GM18870 (cell line): Measurements from ENCODE around the gene TBC1D4.
"Not testable (repeated sequence)": the region's sequence is repeated elsewhere in the genome, so short reads cannot be mapped to it uniquely, and the experiment has no call there.

Source experiments
- ATAC-seq: cut with Tn5 transposase; IDR thresholded peaks from one replicate; pipeline ENCODE4 v1.9.1; 2021; ENCODE audit warnings: moderate library complexity; ENCODE audit not compliant: unreplicated experiment

The TBC1D4 gene

DNA sequence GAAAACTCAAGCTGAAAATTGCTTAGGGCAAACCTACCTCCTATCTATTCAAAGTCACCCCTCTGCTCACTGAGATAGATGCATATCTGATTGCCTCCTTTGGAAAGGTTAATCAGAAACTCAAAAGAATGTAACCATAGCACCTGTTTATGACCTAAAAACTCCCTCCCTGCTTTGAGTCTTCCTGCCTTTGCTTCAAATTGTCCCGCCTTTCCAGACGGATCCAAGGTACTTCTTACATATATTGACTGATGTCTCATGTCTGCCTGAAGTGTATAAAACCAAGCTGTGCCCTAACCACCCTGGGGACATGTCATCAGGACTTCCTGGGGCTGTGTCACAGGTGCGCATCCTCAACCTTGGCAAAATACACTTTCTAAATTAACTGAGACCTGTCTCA lies 118.6 kb downstream of the TBC1D4 start:
- no peak for ATAC-seq

DNA sequence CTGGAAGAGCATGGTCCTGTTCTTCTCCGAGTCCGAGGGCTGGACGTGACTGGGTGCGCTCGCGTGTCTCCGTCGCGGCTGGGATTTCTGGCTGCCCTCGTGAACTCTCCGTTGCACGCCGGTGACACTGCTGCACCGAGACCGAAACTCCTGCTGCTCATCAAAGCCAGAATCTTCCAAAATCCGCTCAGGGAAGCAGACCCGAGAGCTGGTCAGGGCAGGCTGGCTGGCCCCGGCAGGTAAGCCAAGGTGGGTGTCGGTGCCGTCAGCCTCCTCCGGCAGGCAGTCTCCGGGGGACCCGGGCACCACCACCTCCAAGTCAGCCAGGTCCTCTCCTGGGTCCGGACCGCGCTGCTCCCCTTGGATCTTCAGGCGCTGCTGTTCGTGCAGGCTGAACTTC lies 119.9 kb downstream of the TBC1D4 start:
- ATAC-seq = no peak

DNA sequence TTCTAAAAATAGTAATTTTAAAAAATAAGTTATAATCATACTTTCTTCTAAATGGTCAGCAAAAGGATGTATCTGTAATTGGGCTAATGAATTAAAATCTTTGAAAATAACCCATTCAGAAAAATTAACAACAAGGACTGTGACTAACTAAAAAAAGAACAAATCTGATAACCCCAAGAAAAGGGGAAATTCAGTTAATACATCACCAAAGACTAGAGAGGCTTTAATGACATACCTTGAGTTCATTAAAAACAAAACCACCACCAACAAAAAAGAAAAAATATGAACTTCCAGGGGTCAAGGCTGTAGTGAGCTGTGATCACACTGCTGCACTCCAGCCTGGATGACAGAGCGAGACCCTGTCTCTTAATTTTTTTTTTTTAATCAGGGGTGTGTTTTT lies 121.8 kb downstream of the TBC1D4 start:
- ATAC-seq = peak; percentile 33

DNA sequence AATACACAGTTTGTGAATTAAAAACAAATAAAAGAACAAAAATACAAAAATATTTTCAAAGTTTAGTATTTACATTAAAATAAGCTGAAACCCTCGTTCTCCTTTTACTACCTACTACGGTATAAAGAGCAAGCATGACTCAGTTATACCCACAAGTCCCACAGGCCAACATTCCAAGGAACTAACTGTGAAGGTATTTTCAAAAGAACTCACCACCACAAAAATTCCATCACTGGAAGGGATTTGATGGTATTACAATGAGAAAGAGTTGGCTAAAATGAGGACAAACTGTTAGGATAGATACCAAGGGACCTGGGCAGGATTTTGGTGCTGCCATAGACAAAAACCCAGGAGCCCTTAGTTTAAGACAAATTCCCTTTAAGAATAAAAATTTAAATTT lies 122.7 kb downstream of the TBC1D4 start:
- ATAC-seq = no peak

DNA sequence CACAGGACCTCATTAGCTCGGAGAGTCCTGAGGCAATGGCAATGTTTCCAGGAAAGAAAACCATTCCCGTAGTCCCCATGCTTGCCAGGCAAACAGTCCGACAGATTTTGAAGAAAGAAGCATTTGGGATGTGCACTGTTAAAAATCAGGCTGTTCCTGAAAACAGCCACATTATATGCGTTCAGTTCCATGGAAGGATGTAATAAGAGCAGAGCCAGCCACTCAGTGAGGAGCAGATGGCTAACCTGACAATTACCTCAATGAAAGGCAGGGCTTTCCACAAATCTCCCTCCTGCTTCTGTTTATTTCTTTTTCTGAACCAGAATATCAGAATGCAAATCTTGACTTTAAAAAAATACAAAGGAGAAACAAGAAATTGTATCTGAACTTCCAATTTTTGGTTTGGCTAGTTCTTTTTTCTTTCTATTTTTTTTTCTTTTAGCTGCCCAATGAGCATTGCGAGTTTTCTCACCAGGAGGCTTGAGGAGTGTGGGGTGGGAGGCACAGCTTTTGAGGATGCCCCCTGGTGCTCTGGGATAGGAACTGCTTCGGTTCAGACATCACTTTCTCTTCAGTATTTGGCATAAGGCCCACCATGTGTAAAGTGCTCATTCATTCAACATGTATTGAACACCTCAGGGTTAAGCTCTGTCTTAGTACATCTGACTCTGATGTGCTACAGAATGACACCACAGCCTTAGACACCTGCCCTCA lies 124.2 kb downstream of the TBC1D4 start:
- peak; percentile 84 for ATAC-seq

DNA sequence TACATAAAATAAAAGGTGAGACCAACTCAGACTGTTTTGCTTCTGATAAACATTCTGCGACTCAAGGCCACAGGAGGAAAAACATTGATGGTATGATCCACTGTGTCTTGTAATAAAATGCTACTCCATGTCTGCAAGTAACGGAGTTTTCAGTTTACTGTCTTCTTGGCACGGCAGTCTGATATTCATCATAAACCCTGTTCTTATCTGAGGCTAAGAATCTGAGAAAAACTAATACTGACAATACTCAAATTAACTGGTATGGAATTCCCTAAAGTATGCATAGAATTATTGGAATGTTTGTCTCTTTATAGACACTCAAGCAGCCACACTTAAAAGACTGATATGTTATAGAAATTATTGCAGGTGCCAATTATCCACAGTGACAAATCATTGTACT lies 125.5 kb downstream of the TBC1D4 start:
- ATAC-seq = no peak

DNA sequence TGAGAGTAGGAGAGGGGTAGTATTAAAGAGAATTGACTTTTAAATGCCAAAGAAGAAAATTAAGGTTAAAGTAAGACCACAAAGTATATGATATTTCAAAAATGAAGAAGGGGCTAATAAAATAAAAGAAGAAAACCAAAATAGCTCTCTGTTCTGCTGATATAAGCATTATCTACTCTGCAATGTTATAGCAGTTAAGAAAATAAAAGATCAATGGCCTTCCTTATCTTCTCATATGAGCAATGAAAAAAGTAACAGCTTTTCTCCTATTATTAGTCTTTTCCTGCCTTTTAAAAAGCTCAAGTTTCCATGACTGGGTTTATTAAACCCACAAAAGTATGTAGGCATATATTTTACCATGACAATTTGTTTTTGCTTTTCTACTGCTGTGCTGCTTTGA lies 126.4 kb downstream of the TBC1D4 start:
- no peak for ATAC-seq

DNA sequence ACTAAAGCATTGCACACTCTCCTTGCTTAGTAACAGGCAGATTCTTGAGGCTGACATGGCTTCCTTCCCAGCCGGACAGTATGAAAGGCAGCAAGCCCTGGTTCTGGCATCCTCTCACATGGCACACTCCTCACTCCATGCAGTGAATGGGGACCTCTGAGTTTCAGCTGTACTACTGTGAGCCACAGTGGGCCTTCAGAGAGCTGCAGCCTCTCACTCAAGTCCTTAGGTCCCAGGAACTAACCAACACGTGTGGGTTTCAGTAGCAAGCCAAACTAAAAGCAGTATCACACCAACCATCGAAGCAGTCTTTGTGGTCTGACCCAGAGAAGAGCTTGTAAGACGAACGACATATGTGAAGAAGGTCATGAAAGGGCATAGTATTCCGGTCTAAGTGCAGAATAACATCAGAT lies 128.2 kb downstream of the TBC1D4 start:
- peak; percentile 76 for ATAC-seq

DNA sequence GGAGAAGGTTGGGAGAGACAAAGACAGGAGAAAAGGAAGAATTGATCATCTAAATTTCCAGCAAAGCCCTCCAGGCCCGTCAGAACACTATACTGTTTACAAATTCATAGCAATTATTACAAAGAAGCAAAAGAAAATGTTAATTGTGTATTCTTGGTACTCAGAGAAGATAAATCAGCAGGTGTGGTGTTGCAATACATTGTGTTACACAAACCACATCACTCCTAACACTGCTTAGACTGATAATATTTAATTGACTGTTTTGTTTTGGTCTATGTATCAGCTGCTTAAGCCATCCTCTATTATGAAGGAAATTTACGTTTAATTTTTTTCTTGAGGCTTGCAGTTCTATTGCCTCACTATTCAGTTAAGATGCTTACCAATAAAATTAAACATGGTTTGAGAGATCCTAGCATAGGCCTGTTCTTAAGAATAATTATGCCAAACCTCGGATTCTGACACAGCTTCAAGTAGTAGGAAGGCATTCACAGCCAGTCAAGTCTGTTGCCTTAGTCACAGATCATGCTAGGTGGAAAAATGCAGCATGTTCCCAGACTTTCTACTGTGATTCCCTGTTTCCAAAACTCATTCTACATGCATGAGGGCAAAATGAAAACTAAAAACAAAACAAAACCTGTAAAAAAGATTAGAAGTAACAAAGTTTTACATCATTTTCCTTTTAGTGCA lies 129.2 kb downstream of the TBC1D4 start:
- no peak for ATAC-seq

DNA sequence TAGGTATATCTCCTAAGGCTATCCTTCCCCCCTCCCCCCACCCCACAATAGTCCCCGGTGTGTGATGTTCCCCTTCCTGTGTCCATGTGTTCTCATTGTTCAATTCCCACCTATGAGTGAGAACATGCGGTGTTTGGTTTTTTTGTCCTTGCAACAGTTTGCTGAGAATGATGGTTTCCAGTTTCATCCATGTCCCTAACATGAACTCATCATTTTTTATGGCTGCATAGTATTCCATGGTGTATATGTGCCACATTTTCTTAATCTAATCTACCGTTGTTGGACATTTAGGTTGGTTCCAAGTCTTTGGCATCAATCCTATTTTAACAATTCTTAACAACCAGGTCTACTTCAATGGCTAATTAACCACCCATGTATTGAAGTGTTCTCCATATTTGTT lies 130.4 kb downstream of the TBC1D4 start:
- not testable (repeated sequence) for ATAC-seq

DNA sequence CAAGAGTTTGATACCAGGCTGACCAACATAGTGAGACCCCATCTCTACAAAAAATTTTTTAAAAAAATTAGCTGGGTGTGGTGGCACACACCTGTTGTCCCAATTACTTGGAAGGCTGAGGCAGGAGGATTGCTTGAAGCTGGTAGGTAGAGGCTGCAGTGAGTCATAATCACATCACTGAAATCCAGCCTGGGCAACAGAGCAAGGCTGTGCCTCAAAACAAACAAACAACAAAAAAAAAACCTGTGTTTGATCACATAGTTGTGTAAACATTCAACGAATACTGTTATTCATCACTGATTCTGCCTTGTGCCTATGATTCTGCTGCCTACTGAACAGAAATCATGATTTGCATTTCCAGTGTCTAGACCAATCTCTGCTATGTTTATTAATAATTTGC lies 134.0 kb downstream of the TBC1D4 start:
- ATAC-seq = no peak

DNA sequence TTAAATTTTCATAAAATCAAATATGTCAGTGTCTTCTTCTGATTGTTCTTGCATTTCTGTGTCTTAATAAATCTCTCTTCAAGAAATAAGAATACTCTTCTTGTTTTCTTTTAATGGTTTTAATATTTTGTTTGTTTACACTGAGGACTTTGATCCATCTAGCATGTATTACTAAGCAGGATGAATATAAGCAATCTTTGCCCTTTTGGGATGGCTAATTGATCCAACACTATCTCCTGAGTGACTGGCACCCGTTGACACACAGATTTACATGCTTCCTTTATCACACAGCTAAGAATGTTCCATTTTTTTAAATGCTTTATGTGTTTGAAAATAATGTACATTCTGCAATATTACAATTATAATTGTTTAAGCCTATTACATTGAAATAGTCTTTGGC lies 134.5 kb downstream of the TBC1D4 start:
- no peak for ATAC-seq

DNA sequence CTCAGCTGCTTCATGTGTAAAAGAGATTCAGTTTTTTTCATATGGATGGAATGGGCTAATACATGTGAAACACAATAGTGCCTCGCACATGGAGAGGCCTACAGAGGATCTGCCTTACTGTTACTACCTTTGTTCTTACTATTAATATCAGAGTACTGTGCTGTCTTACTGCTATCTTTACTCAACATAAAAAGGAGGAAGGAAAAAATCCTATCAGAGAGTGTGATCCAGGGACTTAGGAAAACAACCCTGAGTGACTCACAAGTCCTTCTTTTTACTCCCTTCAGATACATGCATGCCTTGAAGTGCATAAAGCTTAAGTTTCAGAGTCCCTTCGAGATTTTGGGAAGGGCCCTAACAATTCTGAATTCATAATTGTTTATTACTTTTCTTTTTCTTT lies 136.8 kb downstream of the TBC1D4 start:
- ATAC-seq = no peak

DNA sequence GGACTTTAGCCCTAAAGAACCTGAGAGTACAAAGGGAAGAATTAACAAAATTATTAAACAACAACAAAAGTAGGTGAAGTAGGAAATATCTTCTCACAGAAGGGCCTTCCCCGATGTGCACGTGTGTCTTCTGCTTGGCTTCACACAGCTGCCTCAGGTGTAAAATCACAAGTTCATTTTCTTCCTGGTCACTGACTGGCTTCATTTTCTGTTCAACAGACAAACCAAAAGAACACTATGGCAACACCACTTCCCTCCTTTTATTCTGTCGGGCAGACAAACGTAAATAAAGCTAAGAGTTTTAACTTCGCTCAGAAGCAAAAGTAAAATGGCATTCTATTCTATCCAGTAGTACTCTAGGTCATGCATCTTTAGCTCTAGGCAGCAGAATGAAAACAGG lies 140.9 kb downstream of the TBC1D4 start:
- ATAC-seq = peak; percentile 77

DNA sequence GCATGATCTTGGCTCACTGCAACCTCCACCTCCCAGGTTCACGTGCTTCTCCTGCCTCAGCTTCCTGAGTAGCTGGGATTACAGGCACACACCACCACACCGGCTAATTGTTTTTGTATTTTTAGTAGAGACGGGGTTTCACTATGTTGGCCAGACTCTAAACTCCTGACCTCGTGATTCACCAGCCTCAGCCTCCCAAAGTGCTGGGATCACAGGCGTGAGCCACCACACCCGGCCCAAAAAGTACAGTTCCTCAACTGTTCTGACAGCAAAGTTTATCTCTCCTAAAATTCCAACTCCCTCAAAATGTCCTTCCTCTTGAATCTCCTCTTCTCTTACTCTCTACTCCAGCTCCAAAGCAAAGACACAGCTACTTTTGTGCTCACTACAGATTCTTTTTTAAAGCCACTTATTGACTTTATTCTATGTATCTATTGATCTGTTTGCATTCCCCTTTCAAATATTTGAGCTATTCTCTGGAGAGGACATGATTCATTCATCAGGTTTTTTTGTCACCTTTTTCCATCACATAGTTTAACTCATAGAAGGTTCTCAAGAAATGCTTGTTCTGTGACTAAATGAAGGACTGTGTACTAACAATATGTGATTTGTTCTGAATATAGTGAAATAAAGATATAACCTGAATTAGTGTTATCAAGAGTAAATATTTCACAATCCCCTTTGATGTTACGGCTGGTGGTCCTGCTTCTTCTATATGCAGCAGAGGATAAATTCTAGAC lies 142.2 kb downstream of the TBC1D4 start:
- ATAC-seq = no peak

DNA sequence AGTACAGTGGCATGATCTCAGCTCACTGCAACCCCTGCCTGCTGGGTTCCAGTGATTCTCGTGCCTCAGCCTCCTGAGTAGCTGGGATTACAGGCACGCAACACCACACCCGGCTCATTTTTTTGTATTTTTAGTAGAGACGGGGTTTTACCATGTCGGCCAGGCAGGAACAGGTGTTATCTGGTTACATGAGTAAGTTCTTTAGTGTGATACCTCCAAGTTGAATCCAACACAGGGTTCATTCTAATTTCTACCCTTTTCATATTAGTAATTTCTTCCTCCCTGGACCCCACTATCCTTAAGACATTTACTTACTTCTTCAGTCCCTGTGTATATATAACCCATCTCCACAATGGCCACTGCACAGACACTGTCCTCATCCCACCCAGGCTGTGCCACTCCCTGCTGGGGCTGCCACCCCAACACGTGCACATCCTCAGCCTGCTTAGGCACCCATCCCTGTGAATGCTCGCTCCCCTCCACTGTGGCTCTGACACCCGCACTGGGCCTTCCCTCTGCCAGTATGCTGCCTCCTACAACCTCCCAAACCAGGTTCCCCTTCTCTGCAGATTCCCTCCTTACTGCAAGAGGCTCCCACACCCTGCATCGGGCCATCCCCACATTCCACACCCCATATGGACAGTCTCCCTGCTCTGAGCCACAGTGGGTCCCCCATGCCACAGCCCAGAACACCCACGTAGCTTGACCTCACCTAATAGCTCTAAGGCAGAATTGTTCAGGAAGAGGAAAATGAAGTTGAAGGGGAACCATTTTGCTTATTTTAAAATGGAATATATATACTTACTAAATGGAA lies 147.1 kb downstream of the TBC1D4 start:
- ATAC-seq = no peak

DNA sequence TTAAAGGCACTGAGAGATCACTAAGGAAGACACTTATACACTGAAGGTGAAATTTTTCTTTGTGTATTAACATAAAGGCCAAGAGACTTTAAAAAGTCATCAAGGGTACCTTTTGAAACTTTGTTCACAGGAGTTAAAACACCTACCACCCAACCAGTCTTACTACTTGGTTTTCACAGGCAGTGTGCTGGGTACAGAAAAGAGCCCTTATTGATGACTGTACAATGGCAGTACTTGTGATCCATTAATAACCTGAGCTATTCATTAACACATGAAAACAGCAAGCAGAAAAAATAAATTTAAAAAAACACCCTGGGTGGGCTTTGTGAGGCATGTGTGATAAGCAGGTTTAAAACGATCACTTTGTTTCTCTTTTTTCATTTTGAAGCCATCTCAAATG lies 148.9 kb downstream of the TBC1D4 start:
- ATAC-seq = no peak

DNA sequence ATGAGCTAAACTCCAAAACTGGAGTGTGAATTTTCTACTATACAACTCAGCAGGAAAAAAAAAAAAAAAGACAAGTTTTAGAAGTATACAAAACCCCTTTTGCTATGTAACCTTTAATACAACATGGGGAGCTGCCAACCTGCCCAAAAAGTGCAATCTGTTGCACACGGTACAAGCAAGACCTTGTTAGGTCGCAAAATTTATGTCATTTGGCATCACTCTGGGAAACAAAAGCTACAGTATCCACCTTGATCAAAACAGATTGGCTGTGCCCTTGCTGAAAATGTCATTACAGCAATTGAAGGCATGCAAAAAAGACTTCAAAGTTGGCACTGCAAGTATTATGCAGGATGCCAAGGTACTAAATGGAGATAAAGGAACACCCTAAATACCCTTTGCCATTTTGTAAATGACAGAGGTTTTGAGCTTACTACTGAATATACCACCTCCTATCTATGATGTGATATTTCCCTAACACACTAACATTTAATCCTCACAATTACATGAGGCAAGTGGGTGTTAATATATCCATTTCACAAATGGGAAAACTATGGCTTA lies 150.1 kb downstream of the TBC1D4 start:
- no peak for ATAC-seq

DNA sequence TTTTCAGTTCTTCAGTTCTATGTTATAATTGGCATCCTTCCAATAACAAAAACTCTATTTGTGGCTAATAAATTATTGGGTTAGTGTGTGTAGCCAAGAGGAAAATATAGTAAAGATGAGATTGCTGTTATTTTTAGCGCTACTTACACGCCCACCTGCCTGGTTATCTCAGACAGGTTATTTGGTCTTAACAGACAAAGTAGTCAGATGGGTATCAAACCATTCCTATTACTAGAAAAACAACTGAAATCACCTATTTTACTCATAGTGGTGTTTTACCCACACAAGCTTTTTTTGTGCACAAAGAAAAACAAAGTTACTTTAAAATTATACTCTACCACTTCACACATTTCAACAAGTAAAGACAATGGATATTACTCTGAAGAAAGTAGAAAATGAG lies 151.2 kb downstream of the TBC1D4 start:
- ATAC-seq = no peak

DNA sequence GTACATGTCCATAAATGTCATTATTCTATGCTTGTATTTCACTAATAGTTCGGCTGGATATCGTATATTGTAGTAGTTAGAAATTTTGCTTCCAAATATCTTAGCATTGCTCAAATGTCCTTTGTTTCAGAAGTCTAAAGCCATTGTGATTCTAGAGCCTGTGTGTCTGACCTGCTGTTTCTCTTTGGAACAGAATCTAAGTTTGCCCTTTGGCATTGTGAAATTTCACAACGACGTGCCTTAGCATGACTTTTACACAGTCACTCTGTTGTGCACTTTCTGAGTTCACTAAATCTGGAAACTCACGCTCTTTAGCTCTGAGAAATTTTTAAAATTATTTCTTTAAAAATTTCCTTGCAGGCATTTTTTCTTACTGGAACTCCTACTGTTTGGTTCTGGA lies 152.2 kb downstream of the TBC1D4 start:
- no peak for ATAC-seq

DNA sequence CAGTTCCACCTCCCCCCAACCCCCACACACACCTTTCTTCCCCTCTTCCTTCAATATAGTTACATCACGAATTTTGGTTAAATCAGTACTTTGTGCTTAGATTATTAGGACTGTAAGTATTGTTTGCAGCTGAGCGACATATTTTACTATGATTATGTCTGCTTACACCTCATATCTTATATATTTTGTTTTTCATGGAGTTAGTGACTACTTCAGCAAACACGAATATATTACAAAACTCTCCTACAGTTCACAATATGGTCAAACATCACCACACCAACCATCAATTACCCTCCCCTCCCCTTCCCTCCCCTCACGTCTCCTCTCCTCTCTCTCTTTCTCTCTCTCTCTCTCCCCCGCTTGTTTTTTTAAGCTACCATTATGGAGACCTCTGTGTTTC lies 152.9 kb downstream of the TBC1D4 start:
- no peak for ATAC-seq
